Panc1 (cell line): Measurements from ENCODE around the gene HS3ST2. TPM values are rescaled to one million over a fixed set of nuclear protein-coding genes. Genes with fewer than 3 reads are reported as not detected.

ENCODE experiments used
- ATAC-seq: fragments of 200-7000 bp; cut with Tn5 transposase; 2 replicates; pipeline ENCODE4 v1.9.1; 2020; ENCODE audit warnings: mild to moderate bottlenecking, moderate library complexity
- BruUV-seq: library from RNA; stranded (reverse); fragments of 400-500 nt; replicated peaks from 2 replicates; lab custom pipeline; 2021; lab: Mats Ljungman, UMichigan
- CTCF ChIA-PET: fragments of 300-600 bp; sonication (Branson Sonifier 250); formaldehyde crosslinking; loops from one replicate; lab custom pipeline; 2022; ENCODE audit warnings: antibody characterized with exemption; lab: Charles Lee
- POLR2A ChIA-PET: fragments of 300-600 bp; sonication (Branson Sonifier 250); formaldehyde crosslinking; loops from one replicate; lab custom pipeline; 2022; ENCODE audit warnings: antibody characterized with exemption; lab: Charles Lee
- DNase-seq: peaks from one replicate; pipeline ENCODE4 v3.0.0-alpha.2; 2010; ENCODE audit warnings: low read depth, low spot score
- H3K27ac ChIP-seq: 2 replicates; pipeline ENCODE4 v1.5.1; 2011; ENCODE audit warnings: mild to moderate bottlenecking, low read length, inconsistent platforms
- H3K27me3 ChIP-seq: fragments of 200-500 bp; sonication (Bioruptor generic); 2 replicates; pipeline ENCODE4 v1.6.0; 2014; ENCODE audit warnings: low read length, inconsistent platforms; ENCODE audit not compliant: control insufficient read depth, insufficient read depth
- H3K36me3 ChIP-seq: fragments of 200-500 bp; sonication (Bioruptor generic); 2 replicates; pipeline ENCODE4 v1.5.1; 2014; ENCODE audit warnings: inconsistent platforms, mild to moderate bottlenecking, low read length, moderate library complexity; ENCODE audit not compliant: control insufficient read depth, insufficient read depth
- H3K4me1 ChIP-seq: 2 replicates; pipeline ENCODE4 v1.5.1; 2011; ENCODE audit warnings: inconsistent platforms, mild to moderate bottlenecking, low read length, moderate library complexity; ENCODE audit not compliant: control insufficient read depth, insufficient read depth
- H3K4me3 ChIP-seq, 2 experiments: 2 replicates each; pipeline ENCODE4 v1.5.1; 2011 to 2012; ENCODE audit warnings: low read depth in 2 of 2, low read length in 2 of 2, mild to moderate bottlenecking in 2 of 2, inconsistent platforms in 1 of 2, moderate library complexity in 1 of 2
- H3K9me3 ChIP-seq: fragments of 200-500 bp; sonication (Bioruptor generic); 2 replicates; pipeline ENCODE4 v1.5.1; 2014; ENCODE audit warnings: low read depth, mild to moderate bottlenecking, inconsistent platforms, low read length, moderate library complexity; ENCODE audit not compliant: control insufficient read depth, insufficient read depth
- POLR2AphosphoS5 ChIP-seq: IDR thresholded peaks from 2 replicates; pipeline ENCODE4 v1.6.1; 2012; ENCODE audit warnings: mild to moderate bottlenecking, low read depth, low read length, moderate library complexity
- SIN3A ChIP-seq: IDR thresholded peaks from 2 replicates; pipeline ENCODE4 v1.6.1; 2012; ENCODE audit warnings: low read depth, mild to moderate bottlenecking, low read length, moderate library complexity, borderline replicate concordance; ENCODE audit not compliant: insufficient read depth
- TCF7L2 ChIP-seq: IDR thresholded peaks from 2 replicates; pipeline ENCODE4 v1.6.1; 2011; ENCODE audit warnings: mild to moderate bottlenecking, low read depth, low read length, inconsistent platforms
- in situ Hi-C: cut with HindIII; loops from 2 replicates; pipeline ENCODE4 v1.10.0; 2016; ENCODE audit warnings: low sequenced_read_pairs, low pct_unique_long_range_greater_than_20kb
- intact Hi-C: fragments of 100-400 bp; cut with micrococcal nuclease; formaldehyde crosslinking; loops from one replicate; pipeline ENCODE4 v1.10.0; 2022; ENCODE audit not compliant: unreplicated experiment
- total RNA-seq: library from RNA; stranded (reverse); gene quantifications from one replicate; pipeline ENCODE4 v1.2.1, GENCODE V29; 2021; ENCODE audit not compliant: unreplicated experiment
- TF ChIP-seq, protein P1 (sequence below), 2 experiments: IDR thresholded peaks; 2 replicates each; pipeline ENCODE4 v1.6.1; 2011 to 2012; ENCODE audit warnings: low read depth in 2 of 2, control low read depth in 1 of 2, low read length in 1 of 2, mild to moderate bottlenecking in 1 of 2, moderate library complexity in 1 of 2; ENCODE audit not compliant: insufficient read depth in 1 of 2
- TF ChIP-seq, protein P2 (sequence below): fragments of 450-650 bp; IDR thresholded peaks from 2 replicates; pipeline ENCODE4 v1.5.1; 2017; ENCODE audit warnings: mild to moderate bottlenecking

The HS3ST2 gene
- total RNA-seq, 1 experiment from 2014 or later: not detected

DNA sequence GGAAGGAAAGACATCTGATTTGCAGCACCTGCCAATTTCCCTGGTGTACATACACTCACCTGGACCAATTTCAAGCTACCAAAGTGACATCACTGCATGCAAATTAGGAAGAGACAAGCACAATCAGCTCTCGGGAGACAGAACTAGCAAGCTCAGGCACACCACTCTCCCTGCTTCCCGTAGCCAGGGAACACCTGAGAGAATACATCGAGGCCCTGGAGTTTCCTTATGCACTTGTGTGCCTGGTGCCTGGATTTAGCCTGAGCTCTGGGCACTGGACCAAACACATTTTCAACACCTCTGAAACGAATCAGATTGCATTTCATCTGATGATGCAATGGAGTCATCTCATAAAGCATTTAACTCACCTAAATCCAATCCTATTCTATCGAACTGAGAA, 110.5 kb downstream of the HS3ST2 start:
- BruUV-seq: no TSS peak
- in situ Hi-C loops: no loop called here
- CTCF ChIA-PET: no interaction called here
- Histone ChIP-seq H3K4me3 (no peak overlapping the region), H3K9me3 (no peaks in the 10 kb centered on the region), H3K36me3 (no peaks in the 10 kb centered on the region; the same call in 1 of the 2 replicates), H3K27me3 (peaks cover 28% of the 10 kb centered on the region), H3K4me1 (no peaks in the 10 kb centered on the region), H3K27ac (no peak overlapping the region)
- POLR2A ChIA-PET: no interaction called here
- DNase-seq (no peak), ATAC-seq (no peak)
- TF ChIP-seq, protein P1, sequence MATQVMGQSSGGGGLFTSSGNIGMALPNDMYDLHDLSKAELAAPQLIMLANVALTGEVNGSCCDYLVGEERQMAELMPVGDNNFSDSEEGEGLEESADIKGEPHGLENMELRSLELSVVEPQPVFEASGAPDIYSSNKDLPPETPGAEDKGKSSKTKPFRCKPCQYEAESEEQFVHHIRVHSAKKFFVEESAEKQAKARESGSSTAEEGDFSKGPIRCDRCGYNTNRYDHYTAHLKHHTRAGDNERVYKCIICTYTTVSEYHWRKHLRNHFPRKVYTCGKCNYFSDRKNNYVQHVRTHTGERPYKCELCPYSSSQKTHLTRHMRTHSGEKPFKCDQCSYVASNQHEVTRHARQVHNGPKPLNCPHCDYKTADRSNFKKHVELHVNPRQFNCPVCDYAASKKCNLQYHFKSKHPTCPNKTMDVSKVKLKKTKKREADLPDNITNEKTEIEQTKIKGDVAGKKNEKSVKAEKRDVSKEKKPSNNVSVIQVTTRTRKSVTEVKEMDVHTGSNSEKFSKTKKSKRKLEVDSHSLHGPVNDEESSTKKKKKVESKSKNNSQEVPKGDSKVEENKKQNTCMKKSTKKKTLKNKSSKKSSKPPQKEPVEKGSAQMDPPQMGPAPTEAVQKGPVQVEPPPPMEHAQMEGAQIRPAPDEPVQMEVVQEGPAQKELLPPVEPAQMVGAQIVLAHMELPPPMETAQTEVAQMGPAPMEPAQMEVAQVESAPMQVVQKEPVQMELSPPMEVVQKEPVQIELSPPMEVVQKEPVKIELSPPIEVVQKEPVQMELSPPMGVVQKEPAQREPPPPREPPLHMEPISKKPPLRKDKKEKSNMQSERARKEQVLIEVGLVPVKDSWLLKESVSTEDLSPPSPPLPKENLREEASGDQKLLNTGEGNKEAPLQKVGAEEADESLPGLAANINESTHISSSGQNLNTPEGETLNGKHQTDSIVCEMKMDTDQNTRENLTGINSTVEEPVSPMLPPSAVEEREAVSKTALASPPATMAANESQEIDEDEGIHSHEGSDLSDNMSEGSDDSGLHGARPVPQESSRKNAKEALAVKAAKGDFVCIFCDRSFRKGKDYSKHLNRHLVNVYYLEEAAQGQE (IDR thresholded peaks at IDR 0.05; ENCODE audit: insufficient read depth in 1 of 2, low read depth in 2 of 2, low read length in 1 of 2): no peak
- TF ChIP-seq POLR2AphosphoS5 (no peak), SIN3A (no peak), TCF7L2 (no peak)
- TF ChIP-seq, protein P2, sequence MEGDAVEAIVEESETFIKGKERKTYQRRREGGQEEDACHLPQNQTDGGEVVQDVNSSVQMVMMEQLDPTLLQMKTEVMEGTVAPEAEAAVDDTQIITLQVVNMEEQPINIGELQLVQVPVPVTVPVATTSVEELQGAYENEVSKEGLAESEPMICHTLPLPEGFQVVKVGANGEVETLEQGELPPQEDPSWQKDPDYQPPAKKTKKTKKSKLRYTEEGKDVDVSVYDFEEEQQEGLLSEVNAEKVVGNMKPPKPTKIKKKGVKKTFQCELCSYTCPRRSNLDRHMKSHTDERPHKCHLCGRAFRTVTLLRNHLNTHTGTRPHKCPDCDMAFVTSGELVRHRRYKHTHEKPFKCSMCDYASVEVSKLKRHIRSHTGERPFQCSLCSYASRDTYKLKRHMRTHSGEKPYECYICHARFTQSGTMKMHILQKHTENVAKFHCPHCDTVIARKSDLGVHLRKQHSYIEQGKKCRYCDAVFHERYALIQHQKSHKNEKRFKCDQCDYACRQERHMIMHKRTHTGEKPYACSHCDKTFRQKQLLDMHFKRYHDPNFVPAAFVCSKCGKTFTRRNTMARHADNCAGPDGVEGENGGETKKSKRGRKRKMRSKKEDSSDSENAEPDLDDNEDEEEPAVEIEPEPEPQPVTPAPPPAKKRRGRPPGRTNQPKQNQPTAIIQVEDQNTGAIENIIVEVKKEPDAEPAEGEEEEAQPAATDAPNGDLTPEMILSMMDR: no peak
- intact Hi-C loops: no loop called here

DNA sequence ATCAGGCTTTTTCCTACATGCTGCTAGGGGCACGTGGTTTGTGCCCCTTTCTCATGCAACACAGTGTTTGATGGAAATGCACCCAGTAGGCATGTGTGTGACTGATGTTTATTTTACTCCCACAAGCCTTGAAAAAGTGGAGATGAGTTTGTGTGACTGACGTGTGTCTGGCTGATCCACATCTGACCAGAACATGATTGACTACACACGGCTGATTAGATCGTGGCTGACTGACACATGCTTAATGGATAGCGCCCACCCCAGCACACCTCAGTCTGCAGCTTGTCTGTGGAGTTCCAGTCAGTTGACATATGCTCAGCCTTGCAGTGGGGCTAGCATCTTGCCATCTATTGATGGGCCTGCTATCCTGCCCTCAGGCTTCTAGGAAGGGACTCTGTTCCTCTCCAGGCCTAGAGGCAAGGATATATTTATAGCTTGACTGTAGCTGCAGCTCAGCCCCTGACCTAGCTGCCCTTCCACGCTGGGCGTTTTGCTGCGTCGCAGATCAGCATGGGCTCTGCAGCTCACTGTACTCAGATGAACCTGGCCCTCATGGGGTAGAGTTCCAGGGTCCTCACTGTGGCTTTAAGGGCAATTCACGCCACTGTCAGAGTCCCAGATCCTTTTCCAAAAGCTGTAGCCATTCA, 112.3 kb downstream of the HS3ST2 start:
- ATAC-seq (no peak), DNase-seq (no peak)
- BruUV-seq: no TSS peak
- intact Hi-C loops (no loop called here), in situ Hi-C loops (no loop called here)
- ChIA-PET POLR2A (no interaction called here), CTCF (no interaction called here)
- Histone ChIP-seq H3K27me3 (peaks cover 25% of the 10 kb centered on the region), H3K36me3 (no peaks in the 10 kb centered on the region; the same call in 1 of the 2 replicates), H3K9me3 (no peaks in the 10 kb centered on the region), H3K27ac (no peak overlapping the region), H3K4me1 (no peaks in the 10 kb centered on the region), H3K4me3 (no peak overlapping the region)
- TF ChIP-seq TCF7L2 (no peak), SIN3A (no peak), POLR2AphosphoS5 (no peak)
- TF ChIP-seq, protein P1 (IDR thresholded peaks at IDR 0.05; ENCODE audit: insufficient read depth in 1 of 2, low read depth in 2 of 2, low read length in 1 of 2): no peak
- TF ChIP-seq, protein P2: no peak
